GM19372 (cell line): ENCODE measurements around the gene SATB2.

Source experiments
- ATAC-seq: cut with Tn5 transposase; IDR thresholded peaks from one replicate; pipeline ENCODE4 v1.9.1; 2021; ENCODE audit warnings: mild to moderate bottlenecking, low read depth, moderate library complexity; ENCODE audit not compliant: unreplicated experiment

SATB2 gene

DNA sequence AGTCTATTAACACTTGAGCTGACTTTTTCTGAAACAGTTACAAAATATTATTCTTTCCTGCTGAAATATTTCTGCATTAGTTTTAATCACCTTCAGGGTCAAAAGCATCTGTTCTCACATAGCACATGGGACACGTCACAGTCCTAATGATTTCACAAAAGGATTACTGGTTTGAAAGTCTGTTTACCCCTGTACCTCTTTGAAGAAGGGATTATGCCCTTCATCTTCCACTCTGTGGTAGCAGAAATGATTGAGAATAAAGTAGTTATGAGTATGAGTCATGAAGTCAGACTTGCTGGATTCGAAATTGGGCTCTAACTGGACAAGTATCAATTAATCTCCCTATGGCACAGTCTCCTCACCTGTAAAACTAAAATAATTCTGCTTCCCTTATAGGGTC, 121.2 kb downstream of the SATB2 start:
- ATAC-seq = no peak

DNA sequence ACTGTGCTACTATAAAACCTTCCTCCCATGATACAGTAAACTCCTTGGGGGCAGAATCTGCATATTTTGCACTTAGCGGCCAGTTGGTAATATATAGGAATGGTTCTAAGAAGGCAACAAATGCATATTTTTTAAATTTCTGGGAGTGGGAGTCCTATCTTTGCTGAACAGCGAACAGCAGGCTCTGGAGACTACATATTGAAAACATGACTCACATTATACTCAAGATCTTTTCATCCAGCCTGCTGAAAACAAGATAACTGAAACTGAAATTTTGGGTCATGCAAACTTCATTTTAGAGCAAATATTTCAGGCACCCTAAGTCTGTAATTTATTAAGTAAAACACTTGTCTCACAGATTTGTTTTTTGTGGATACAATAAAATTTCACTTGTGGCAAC, 122.2 kb downstream of the SATB2 start:
- no peak for ATAC-seq

GRCh38 chr2:199329466-199329865, 128.3 kb downstream of the SATB2 start:
- no peak for ATAC-seq

DNA sequence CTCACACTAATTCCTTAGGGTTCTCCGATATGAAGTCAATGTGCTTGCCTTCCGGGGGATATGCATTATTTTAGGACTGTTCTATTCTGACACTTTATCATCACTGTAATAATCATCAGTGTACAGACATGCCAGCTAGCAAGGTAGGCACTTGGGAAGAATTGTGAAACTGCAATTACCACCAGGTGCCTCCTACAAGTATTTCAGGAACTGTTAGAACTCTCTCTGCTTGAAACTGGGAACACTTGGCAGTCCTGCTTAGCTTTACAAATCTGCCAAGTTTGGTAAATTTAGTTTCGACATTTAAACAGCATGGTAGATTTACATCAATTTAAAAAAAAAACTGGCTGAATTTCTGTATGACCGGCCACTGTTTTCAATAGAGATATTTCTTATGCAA, 128.7 kb downstream of the SATB2 start:
- ATAC-seq = no peak

DNA sequence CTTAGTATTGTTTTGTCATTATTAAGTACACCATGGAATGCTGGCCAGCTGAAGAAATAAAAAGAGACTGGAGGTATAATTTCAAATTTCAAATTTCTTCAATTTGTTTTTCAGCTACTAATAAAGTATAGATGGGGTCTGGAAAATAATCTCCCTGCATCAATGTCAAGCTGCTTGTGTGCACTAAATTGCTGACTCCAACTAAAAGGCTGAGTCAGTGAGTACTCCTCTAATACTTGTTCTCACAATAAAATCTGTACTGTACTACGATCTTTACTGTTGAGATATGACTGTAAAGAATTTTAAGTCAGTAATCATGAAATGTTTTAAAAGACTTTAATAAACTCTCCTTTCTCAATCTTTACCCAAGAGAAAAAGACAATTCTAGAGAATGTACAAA, 131.9 kb downstream of the SATB2 start:
- ATAC-seq = no peak

DNA sequence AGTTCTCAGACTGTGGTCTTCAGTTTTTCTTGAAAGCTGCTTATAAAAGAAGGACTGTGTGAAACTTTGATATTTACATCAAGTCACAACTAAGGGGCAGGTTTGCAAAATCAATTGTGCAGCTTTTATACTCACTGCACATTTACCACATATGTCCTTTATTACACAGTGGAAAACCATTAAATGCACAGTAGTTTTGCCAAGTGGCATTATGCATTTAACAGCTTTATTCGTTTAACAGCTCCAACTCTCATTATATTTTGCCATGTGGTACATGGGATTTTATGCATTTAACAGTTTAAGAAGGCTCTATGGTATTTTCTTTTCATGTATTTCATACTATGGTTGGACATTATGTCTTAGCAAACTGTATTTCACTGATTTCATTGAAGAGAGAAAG, 135.6 kb downstream of the SATB2 start:
- ATAC-seq = no peak

GRCh38 chr2:199317646-199318045, 140.1 kb downstream of the SATB2 start:
- ATAC-seq = no peak

GRCh38 chr2:199316851-199317250, 140.9 kb downstream of the SATB2 start:
- ATAC-seq = no peak

GRCh38 chr2:199315299-199316179, 142.2 kb downstream of the SATB2 start:
- no peak for ATAC-seq

DNA sequence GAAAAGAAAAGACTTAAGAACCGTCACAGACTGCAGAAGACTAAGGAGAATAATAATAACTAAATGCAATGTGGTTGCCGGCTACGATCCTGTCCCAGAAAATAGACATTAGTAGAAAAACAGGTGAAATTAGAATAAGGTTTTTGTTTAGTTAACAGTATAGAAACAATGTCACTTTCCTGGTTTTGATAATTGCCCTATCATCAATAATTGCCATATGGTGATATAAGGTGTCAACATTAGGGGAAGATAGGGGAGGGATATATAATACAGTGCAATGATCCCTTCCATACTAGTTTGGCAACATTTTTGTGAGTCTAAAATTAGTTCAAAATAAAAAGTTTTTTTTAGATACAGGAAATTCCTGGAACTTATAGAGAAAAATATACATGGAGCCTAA, 144.8 kb downstream of the SATB2 start:
- ATAC-seq = no peak

- ATAC-seq = no peak
Measured at GRCh38 chr2:199310771-199311585, 146.8 kb downstream of the SATB2 start.

DNA sequence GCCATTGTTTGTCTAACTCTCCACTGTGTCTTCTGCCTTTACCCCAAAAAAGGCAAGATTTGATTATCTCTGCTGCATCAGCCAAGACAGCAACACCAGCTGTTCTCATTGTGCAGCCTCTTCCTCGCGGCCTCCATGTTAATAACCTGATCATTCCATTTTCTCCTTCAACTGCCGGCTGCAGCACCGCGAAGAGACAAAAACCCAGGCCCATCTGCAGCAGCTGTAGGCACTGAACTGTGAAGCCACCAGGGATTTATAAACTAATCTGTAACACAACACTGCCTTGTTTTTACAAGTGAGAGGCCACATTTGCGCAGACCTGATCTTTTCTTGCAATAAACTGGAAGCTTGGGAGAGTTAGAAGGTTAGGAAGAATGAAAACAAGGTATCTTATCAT, 147.8 kb downstream of the SATB2 start:
- no peak for ATAC-seq

- no peak for ATAC-seq
Measured at GRCh38 chr2:199309411-199309810, 148.3 kb downstream of the SATB2 start.

DNA sequence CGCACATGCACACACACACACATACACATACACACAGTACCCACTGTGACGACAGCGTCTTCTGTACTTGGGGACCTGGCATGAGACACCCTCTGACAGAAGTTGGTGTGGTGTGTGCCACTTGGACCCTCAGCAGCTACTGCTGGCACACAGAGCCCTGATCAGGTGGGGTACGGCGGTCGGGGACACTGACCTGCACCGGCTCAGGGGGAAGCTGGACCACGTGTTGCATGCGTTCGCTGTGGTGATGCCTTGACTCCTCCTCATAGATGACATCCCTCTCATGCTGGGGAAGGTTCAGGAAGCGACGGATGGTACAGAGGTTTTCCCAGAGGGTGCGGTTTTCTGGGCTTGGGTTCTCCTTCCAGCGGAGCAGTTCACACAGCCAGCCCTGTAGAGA, 149.2 kb downstream of the SATB2 start:
- ATAC-seq = no peak

GRCh38 chr2:199307461-199307860, 150.3 kb downstream of the SATB2 start:
- no peak for ATAC-seq

DNA sequence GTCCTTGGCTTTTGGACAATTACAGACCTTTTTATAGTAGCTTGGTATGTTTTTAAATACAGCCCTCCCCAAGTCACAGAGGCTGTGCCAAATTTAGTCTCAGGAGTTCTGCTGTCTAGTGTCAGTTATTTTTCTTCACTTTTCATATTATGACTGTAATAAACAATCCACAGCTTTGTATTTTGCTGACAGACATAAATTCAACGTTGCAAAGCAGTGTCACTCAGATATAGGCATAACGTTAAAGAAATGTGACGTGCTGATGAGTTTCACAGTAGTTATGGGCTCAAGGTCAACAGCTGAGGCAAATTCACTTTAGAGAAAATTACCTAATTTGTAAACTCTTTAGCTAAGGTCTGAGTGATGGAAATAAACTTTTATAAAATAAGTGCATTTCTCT, 151.6 kb downstream of the SATB2 start:
- ATAC-seq = no peak

DNA sequence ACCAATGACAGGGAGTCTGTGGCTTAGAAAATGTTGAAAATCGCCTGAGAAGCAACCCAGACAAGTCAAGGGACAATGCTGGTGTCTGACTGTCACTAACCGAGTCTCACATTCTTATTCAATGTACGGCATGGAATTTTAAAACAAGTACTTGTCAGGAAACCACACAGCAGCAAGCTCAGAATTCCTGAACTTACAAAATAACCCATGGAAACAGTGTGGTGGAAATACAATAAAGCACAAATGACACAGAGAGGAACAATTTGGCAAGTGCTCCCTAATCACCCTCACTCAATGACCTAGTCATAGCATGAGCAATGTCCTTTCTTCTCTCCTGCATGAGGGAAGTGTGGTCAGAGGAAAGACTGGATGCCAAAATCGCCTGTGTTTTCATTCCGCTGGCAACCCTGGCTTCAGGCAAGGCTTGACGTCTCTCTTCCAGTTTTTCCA, 154.0 kb downstream of the SATB2 start:
- no peak for ATAC-seq

DNA sequence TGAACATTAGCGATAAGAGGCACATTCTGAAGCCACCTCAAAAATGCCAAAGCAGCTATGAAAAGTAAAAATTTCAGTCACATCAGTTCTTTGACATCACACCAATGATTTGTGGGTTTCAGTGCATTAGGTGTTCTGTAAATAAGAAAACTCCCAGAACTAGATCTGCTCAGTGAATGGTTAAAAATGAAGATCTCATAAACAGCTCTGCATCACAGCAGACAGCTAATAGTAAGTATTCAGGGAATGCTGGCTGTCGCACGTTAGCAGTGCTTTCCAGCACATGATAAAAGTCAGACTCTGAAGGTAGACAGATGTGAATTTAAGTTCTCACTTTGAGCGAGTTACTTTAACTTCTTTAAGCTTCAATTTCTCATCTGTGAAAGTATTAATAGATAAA, 154.9 kb downstream of the SATB2 start:
- ATAC-seq = no peak

GRCh38 chr2:199288424-199288823, 169.3 kb downstream of the SATB2 start:
- ATAC-seq = no peak

- no peak for ATAC-seq
Measured at GRCh38 chr2:199282309-199282708, 175.4 kb downstream of the SATB2 start.

DNA sequence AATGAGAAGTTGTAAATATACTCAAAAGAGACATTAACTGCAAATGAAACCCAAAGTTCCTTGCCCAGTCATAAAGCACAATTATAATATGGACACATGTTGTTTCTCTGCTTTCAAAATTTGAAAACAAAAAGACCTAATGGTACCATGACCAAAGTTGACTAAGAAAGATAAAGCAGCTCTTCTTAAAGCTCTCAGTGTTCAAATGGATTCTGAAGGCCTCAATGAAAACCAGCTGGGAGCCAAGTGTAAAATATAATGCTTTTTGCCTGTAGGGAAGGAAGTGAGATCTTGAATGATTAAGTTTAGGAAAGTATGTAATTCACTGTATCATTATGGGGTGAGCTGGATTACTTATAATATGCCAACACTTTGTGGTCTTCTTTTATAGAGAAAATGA, 178.6 kb downstream of the SATB2 start:
- ATAC-seq = no peak

GRCh38 chr2:199278099-199278498, 179.6 kb downstream of the SATB2 start:
- no peak for ATAC-seq
